ENCODE results near the gene TMEM233. TPM values are rescaled to one million over a fixed set of nuclear protein-coding genes. Genes with fewer than 3 reads are reported as not detected.

TMEM233 gene
- total RNA-seq, 1 donor from 2014 or later, result not detected

DNA sequence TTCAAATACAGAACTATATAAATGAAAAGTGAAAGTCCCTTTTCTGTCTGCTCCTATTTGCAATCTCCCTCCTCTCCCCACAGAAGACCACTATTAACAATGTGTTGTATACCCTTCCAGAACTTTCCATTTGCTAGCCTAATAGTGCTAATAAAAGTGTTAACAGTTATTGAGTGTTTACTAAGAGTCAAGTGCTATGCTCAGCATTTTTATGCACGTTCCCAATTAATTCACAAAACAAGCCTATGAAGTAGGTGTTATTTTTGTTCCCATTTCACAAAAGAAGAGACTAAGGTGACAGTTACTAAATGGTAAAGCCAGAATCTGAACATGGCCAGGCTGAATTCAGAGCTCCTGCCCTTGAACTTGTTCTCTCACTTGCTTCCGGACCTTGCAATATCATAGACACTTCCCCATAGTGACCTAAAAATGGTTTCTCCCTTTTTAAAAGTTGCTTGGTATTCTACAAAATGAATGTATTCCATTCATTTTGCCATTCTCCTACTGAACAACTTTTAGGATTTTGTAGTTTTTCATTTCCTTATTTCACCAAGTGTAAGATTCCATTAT, 72.7 kb downstream of the TMEM233 start:
- H3K27ac Mint-ChIP-seq, result no peak overlapping the region
- DNase-seq (ENCODE audit: low spot score, unreplicated experiment), result no peak
- H3K4me1 Mint-ChIP-seq (ENCODE audit: low read depth), result peaks cover 28% of the 10 kb centered on the region
- no peaks in the 10 kb centered on the region for H3K27me3 Mint-ChIP-seq
- peaks cover 3% of the 10 kb centered on the region for H3K36me3 Mint-ChIP-seq (ENCODE audit: insufficient read depth)
- no peak overlapping the region for H3K4me3 Mint-ChIP-seq (ENCODE audit: low read depth)
- TF ChIP-seq, protein P1, sequence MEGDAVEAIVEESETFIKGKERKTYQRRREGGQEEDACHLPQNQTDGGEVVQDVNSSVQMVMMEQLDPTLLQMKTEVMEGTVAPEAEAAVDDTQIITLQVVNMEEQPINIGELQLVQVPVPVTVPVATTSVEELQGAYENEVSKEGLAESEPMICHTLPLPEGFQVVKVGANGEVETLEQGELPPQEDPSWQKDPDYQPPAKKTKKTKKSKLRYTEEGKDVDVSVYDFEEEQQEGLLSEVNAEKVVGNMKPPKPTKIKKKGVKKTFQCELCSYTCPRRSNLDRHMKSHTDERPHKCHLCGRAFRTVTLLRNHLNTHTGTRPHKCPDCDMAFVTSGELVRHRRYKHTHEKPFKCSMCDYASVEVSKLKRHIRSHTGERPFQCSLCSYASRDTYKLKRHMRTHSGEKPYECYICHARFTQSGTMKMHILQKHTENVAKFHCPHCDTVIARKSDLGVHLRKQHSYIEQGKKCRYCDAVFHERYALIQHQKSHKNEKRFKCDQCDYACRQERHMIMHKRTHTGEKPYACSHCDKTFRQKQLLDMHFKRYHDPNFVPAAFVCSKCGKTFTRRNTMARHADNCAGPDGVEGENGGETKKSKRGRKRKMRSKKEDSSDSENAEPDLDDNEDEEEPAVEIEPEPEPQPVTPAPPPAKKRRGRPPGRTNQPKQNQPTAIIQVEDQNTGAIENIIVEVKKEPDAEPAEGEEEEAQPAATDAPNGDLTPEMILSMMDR (IDR thresholded peaks at IDR 0.05; ENCODE audit: unreplicated experiment), result no peak
- H3K9me3 Mint-ChIP-seq (ENCODE audit: low read depth), result no peaks in the 10 kb centered on the region

DNA sequence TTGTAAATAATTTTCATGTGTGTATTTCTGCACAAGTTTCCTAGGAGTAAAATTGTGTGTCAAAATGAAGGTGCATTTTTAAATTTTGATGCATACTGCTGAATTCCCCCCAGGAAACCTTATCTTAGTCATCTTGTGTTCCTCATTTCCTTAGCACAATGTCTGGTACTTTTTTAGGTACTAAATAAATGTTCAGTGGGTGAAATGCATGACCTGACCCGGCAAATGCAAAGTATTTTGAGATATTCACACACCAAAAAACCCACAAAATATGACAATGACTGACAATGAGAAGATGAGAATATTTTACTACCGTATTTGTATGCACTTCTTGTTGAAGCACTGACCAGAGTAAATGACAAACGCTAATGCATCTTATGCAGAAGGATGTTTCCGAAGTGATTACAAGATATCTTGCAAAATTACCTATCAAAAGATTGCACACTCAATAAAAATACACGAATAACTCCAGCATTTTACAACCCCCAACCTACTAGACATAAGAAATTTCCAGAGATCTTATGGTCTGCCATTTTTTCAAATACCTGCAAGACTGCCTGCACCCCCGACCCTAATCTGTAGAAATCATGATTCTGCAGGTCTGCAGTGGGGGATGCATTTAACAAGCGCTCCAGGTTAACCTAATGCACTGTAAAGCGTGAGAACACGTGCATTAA, 73.5 kb downstream of the TMEM233 start:
- DNase-seq (ENCODE audit: low spot score, unreplicated experiment), result no peak
- peak overlapping the region; percentile 92 for H3K4me3 Mint-ChIP-seq (ENCODE audit: low read depth)
- peaks cover 8% of the 10 kb centered on the region for H3K36me3 Mint-ChIP-seq (ENCODE audit: insufficient read depth)
- peaks cover 33% of the 10 kb centered on the region for H3K4me1 Mint-ChIP-seq (ENCODE audit: low read depth)
- H3K9me3 Mint-ChIP-seq (ENCODE audit: low read depth), result no peaks in the 10 kb centered on the region
- no peaks in the 10 kb centered on the region for H3K27me3 Mint-ChIP-seq
- H3K27ac Mint-ChIP-seq, result no peak overlapping the region
- TF ChIP-seq, protein P1 (IDR thresholded peaks at IDR 0.05; ENCODE audit: unreplicated experiment), result no peak

- peak within 1 kb of the TSS; percentile 96 for H3K27ac Mint-ChIP-seq
- no peaks in the 10 kb centered on the region for H3K27me3 Mint-ChIP-seq
- peak; percentile 94 for DNase-seq (ENCODE audit: low spot score, unreplicated experiment)
- peak within 1 kb of the TSS; percentile 92 for H3K4me3 Mint-ChIP-seq (ENCODE audit: low read depth)
- TF ChIP-seq, protein P1 (IDR thresholded peaks at IDR 0.05; ENCODE audit: unreplicated experiment), result peak; percentile 97
- H3K9me3 Mint-ChIP-seq (ENCODE audit: low read depth), result no peaks in the 10 kb centered on the region
- H3K36me3 Mint-ChIP-seq (ENCODE audit: insufficient read depth), result peaks cover 13% of the 10 kb centered on the region
- H3K4me1 Mint-ChIP-seq (ENCODE audit: low read depth), result peaks cover 35% of the 10 kb centered on the region
Measured at GRCh38 chr12:119667577-119668323, 74.2 kb downstream of the TMEM233 start, which contains the start of gene PRKAB1. Gene PRKAB1 (plus strand): TSS chr12:119668133. CDS start chr12:119668245, 112 bp downstream.

DNA sequence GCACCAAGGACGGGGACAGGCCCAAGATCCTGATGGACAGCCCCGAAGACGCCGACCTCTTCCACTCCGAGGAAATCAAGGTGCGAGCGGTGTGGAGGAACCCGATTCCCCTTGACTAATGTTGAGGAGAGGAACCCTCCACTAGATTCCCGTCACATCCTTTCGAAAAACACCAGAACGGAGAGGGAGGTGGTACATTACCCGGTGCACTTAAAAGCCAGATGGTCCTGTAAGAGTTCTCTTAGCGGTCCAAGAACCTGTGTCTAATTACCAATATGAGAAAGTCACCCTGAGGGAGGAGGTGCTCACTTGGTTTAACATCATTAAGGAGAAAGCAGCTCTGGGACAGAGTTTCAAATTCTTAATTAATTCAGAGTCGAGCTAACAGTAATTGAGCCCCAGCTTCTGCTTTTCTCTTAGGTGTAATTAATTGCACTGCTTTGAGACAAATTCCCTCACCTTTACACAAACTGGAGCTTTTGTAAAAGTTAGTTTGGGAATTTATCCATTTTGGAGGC, 74.8 kb downstream of the TMEM233 start:
- Mint-ChIP-seq H3K9me3 (ENCODE audit: low read depth) (no peaks in the 10 kb centered on the region), H3K27ac (peak overlapping the region; percentile 96), H3K4me1 (ENCODE audit: low read depth) (peaks cover 35% of the 10 kb centered on the region), H3K4me3 (ENCODE audit: low read depth) (peak overlapping the region; percentile 92), H3K36me3 (ENCODE audit: insufficient read depth) (peaks cover 19% of the 10 kb centered on the region), H3K27me3 (no peaks in the 10 kb centered on the region)
- DNase-seq (ENCODE audit: low spot score, unreplicated experiment), result no peak
- TF ChIP-seq, protein P1 (IDR thresholded peaks at IDR 0.05; ENCODE audit: unreplicated experiment), result no peak

Data from progenitor cell of endocrine pancreas (in vitro differentiated cells).